Measurements from ENCODE around the gene GPC5.

GPC5 gene

GRCh38 chr13:91534996-91535395, 136.6 kb downstream of the GPC5 start:
- no peaks in the 10 kb centered on the region for H3K4me1 ChIP-seq (ENCODE audit: control insufficient read depth, insufficient read depth, low read length, unreplicated experiment)
- H3K4me3 ChIP-seq (ENCODE audit: low read depth, low read length) = no peak overlapping the region
- no peak overlapping the region for H2AFZ ChIP-seq (ENCODE audit: low read length, unreplicated experiment)

DNA sequence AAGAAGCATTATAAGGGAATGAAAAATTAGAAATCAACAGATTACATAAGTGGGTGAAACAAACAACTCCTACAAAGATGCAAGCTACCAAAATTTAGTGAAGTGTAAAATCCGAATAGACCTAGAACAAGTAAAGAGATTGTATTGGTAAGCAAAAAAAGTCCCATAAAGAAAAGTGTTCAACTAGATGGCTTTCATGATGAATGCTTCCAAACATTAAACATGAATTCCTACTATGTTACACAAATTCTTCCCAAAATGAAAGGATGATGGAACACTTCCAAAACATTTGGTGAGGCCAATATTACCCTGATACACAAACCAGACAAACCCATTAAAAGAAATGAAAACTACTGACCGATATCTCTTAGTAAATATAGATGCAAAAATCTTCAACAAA, 139.0 kb downstream of the GPC5 start:
- Histone ChIP-seq H3K4me3 (ENCODE audit: low read depth, low read length) (no peak overlapping the region), H3K36me3 (ENCODE audit: insufficient read depth, low read length) (no peaks in the 10 kb centered on the region), H3K27me3 (ENCODE audit: insufficient read depth, low read length) (no peaks in the 10 kb centered on the region), H3K4me1 (ENCODE audit: control insufficient read depth, insufficient read depth, low read length, unreplicated experiment) (no peaks in the 10 kb centered on the region), H3K27ac (ENCODE audit: low read depth, low read length) (no peak overlapping the region), H3K79me2 (ENCODE audit: control insufficient read depth, insufficient read depth, low read length, unreplicated experiment) (no peaks in the 10 kb centered on the region), H2AFZ (ENCODE audit: low read length, unreplicated experiment) (no peak overlapping the region)

More at GRCh38 chr13:91534996-91535395, 136.6 kb downstream of the GPC5 start:
- Histone ChIP-seq H3K27me3 (ENCODE audit: insufficient read depth, low read length) (no peaks in the 10 kb centered on the region), H3K27ac (ENCODE audit: low read depth, low read length) (no peak overlapping the region), H3K79me2 (ENCODE audit: control insufficient read depth, insufficient read depth, low read length, unreplicated experiment) (no peaks in the 10 kb centered on the region), H3K36me3 (ENCODE audit: insufficient read depth, low read length) (no peaks in the 10 kb centered on the region)

GRCh38 chr13:91539286-91540157, 141.1 kb downstream of the GPC5 start:
- Histone ChIP-seq H2AFZ (ENCODE audit: low read length, unreplicated experiment) (no peak overlapping the region), H3K27ac (ENCODE audit: low read depth, low read length) (no peak overlapping the region), H3K4me1 (ENCODE audit: control insufficient read depth, insufficient read depth, low read length, unreplicated experiment) (no peaks in the 10 kb centered on the region), H3K27me3 (ENCODE audit: insufficient read depth, low read length) (no peaks in the 10 kb centered on the region), H3K4me3 (ENCODE audit: low read depth, low read length) (no peak overlapping the region), H3K36me3 (ENCODE audit: insufficient read depth, low read length) (no peaks in the 10 kb centered on the region), H3K79me2 (ENCODE audit: control insufficient read depth, insufficient read depth, low read length, unreplicated experiment) (no peaks in the 10 kb centered on the region)

- Histone ChIP-seq H3K79me2 (ENCODE audit: control insufficient read depth, insufficient read depth, low read length, unreplicated experiment) (no peaks in the 10 kb centered on the region), H3K27me3 (ENCODE audit: insufficient read depth, low read length) (no peaks in the 10 kb centered on the region), H3K36me3 (ENCODE audit: insufficient read depth, low read length) (no peaks in the 10 kb centered on the region), H2AFZ (ENCODE audit: low read length, unreplicated experiment) (no peak overlapping the region), H3K4me3 (ENCODE audit: low read depth, low read length) (no peak overlapping the region), H3K4me1 (ENCODE audit: control insufficient read depth, insufficient read depth, low read length, unreplicated experiment) (no peaks in the 10 kb centered on the region), H3K27ac (ENCODE audit: low read depth, low read length) (no peak overlapping the region)
Observed at GRCh38 chr13:91540158-91540736, 141.8 kb downstream of the GPC5 start.

GRCh38 chr13:91544723-91545122, 146.3 kb downstream of the GPC5 start:
- Histone ChIP-seq H3K79me2 (ENCODE audit: control insufficient read depth, insufficient read depth, low read length, unreplicated experiment) (no peaks in the 10 kb centered on the region), H3K36me3 (ENCODE audit: insufficient read depth, low read length) (no peaks in the 10 kb centered on the region), H2AFZ (ENCODE audit: low read length, unreplicated experiment) (no peak overlapping the region), H3K27me3 (ENCODE audit: insufficient read depth, low read length) (no peaks in the 10 kb centered on the region), H3K27ac (ENCODE audit: low read depth, low read length) (no peak overlapping the region), H3K4me1 (ENCODE audit: control insufficient read depth, insufficient read depth, low read length, unreplicated experiment) (no peaks in the 10 kb centered on the region), H3K4me3 (ENCODE audit: low read depth, low read length) (no peak overlapping the region)

DNA sequence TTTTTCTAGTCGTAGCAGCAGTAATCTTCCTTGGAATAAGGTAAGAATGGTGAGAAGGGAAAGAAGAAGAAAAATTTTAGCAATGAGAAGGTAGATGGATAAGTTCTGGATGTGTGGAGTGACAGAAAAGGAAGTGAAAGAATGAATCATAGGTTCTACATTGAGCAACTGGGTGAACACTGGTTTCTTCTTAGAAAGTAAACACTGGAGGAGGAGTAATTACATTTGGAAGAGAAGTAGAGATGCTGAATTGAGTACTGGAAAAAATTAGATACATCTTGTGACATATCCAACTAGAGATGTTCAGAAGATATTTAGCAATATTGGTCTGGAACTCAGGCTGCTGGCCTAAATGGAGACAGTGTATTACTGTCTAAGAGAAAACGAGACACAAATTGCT, 148.5 kb downstream of the GPC5 start:
- H2AFZ ChIP-seq (ENCODE audit: low read length, unreplicated experiment) = no peak overlapping the region
- H3K27ac ChIP-seq (ENCODE audit: low read depth, low read length) = no peak overlapping the region
- no peaks in the 10 kb centered on the region for H3K4me1 ChIP-seq (ENCODE audit: control insufficient read depth, insufficient read depth, low read length, unreplicated experiment)
- H3K79me2 ChIP-seq (ENCODE audit: control insufficient read depth, insufficient read depth, low read length, unreplicated experiment) = no peaks in the 10 kb centered on the region
- H3K36me3 ChIP-seq (ENCODE audit: insufficient read depth, low read length) = no peaks in the 10 kb centered on the region
- H3K4me3 ChIP-seq (ENCODE audit: low read depth, low read length) = no peak overlapping the region
- H3K27me3 ChIP-seq (ENCODE audit: insufficient read depth, low read length) = no peaks in the 10 kb centered on the region

DNA sequence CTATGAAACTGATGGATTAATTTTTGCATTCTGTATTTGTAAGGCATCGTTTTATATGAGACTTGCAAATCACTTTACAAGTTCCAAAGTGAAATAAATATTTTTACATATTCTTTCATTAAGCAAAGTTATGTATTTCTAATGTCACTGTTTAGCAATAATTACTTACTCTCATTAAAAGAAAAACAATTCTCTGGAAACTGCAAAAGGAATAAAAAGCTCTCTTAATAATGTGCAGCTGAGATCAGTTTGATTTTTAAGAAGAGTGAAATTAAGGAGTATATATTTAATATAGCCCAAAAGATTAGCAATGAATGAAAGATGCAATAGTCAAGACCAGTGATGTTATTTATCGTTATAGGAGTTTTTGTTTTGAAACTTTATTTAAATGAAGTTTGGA, 155.2 kb downstream of the GPC5 start:
- Histone ChIP-seq H3K79me2 (ENCODE audit: control insufficient read depth, insufficient read depth, low read length, unreplicated experiment) (no peaks in the 10 kb centered on the region), H3K27me3 (ENCODE audit: insufficient read depth, low read length) (no peaks in the 10 kb centered on the region), H3K36me3 (ENCODE audit: insufficient read depth, low read length) (no peaks in the 10 kb centered on the region), H2AFZ (ENCODE audit: low read length, unreplicated experiment) (no peak overlapping the region), H3K4me3 (ENCODE audit: low read depth, low read length) (no peak overlapping the region), H3K4me1 (ENCODE audit: control insufficient read depth, insufficient read depth, low read length, unreplicated experiment) (no peaks in the 10 kb centered on the region), H3K27ac (ENCODE audit: low read depth, low read length) (no peak overlapping the region)

DNA sequence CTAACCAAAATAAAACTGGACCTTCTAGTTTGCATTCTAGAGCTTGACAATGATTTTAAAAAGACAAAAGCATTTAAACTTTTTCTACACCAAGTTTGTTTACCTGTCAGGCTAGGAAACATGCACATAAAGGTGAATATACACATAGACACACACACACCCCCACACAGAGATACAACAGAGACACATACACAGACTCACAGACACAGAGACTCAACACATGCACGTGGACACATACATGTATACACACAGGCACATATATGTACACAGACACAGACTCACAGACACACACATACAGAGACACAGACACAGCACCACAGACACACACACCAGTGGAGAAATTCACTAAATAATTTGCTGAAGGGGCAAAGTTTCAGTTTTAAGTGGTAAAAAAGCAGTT, 155.7 kb downstream of the GPC5 start:
- H3K4me1 ChIP-seq (ENCODE audit: control insufficient read depth, insufficient read depth, low read length, unreplicated experiment) = no peaks in the 10 kb centered on the region
- H3K27ac ChIP-seq (ENCODE audit: low read depth, low read length) = no peak overlapping the region
- no peak overlapping the region for H2AFZ ChIP-seq (ENCODE audit: low read length, unreplicated experiment)
- H3K79me2 ChIP-seq (ENCODE audit: control insufficient read depth, insufficient read depth, low read length, unreplicated experiment) = no peaks in the 10 kb centered on the region
- no peaks in the 10 kb centered on the region for H3K27me3 ChIP-seq (ENCODE audit: insufficient read depth, low read length)
- no peak overlapping the region for H3K4me3 ChIP-seq (ENCODE audit: low read depth, low read length)
- H3K36me3 ChIP-seq (ENCODE audit: insufficient read depth, low read length) = no peaks in the 10 kb centered on the region

- Histone ChIP-seq H3K36me3 (ENCODE audit: insufficient read depth, low read length) (no peaks in the 10 kb centered on the region), H3K4me1 (ENCODE audit: control insufficient read depth, insufficient read depth, low read length, unreplicated experiment) (no peaks in the 10 kb centered on the region), H2AFZ (ENCODE audit: low read length, unreplicated experiment) (no peak overlapping the region), H3K27ac (ENCODE audit: low read depth, low read length) (no peak overlapping the region), H3K27me3 (ENCODE audit: insufficient read depth, low read length) (no peaks in the 10 kb centered on the region), H3K4me3 (ENCODE audit: low read depth, low read length) (no peak overlapping the region), H3K79me2 (ENCODE audit: control insufficient read depth, insufficient read depth, low read length, unreplicated experiment) (no peaks in the 10 kb centered on the region)
Observed at GRCh38 chr13:91557328-91558090, 159.1 kb downstream of the GPC5 start.

DNA sequence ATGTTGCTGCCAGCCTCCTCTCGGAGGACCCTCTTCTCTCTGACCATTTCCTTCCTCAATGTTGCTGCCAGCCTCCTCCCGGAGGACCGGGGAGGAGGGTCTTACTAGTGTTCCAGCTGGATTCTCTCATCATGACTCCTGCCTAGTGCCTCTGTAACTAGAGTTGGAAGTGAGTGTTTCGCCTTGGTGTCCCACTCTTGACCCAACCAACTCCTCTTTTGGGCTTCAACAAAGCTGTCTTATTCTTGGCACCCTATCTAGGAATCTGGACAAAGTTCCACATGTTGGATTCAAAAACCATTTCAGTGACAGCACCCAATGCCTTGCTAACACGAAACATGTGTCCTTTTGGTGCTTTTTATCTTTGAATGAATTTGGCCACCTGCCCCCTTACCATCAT, 165.4 kb downstream of the GPC5 start:
- no peak overlapping the region for H3K27ac ChIP-seq (ENCODE audit: low read depth, low read length)
- no peak overlapping the region for H2AFZ ChIP-seq (ENCODE audit: low read length, unreplicated experiment)
- no peak overlapping the region for H3K4me3 ChIP-seq (ENCODE audit: low read depth, low read length)
- no peaks in the 10 kb centered on the region for H3K36me3 ChIP-seq (ENCODE audit: insufficient read depth, low read length)
- no peaks in the 10 kb centered on the region for H3K27me3 ChIP-seq (ENCODE audit: insufficient read depth, low read length)
- H3K79me2 ChIP-seq (ENCODE audit: control insufficient read depth, insufficient read depth, low read length, unreplicated experiment) = no peaks in the 10 kb centered on the region
- H3K4me1 ChIP-seq (ENCODE audit: control insufficient read depth, insufficient read depth, low read length, unreplicated experiment) = no peaks in the 10 kb centered on the region

All from ACC112 (cell line).